HepG2 (cell line): ENCODE data around the gene SESN3. TPM values are rescaled to one million over a fixed set of nuclear protein-coding genes. Genes with fewer than 3 reads are reported as not detected.

Source experiments
- JUN ChIP-seq: sonication (generic); formaldehyde crosslinking; IDR thresholded peaks from 2 replicates; pipeline ENCODE4 v1.4.0; 2020; ENCODE audit warnings: mild to moderate bottlenecking, missing genetic modification reagents
- PBX3 ChIP-seq: sonication (generic); formaldehyde crosslinking; IDR thresholded peaks from 2 replicates; pipeline ENCODE4 v1.8.1; 2023; ENCODE audit warnings: missing genetic modification reagents, inconsistent platforms, borderline replicate concordance
- ZBTB20 ChIP-seq: sonication (generic); formaldehyde crosslinking; IDR thresholded peaks from 2 replicates; pipeline ENCODE4 v1.8.1; 2023; ENCODE audit warnings: missing genetic modification reagents, low read depth, mild to moderate bottlenecking, borderline replicate concordance
- ZFYVE20 ChIP-seq: sonication (generic); formaldehyde crosslinking; IDR thresholded peaks from 2 replicates; pipeline ENCODE4 v1.8.0; 2023; ENCODE audit warnings: low read depth, mild to moderate bottlenecking, moderate library complexity, missing genetic modification reagents, borderline replicate concordance
- polyA plus RNA-seq, 8 experiments: library from polyadenylated mRNA; depleted of rRNA in 3 of 8; stranded (reverse) in 7 of 8; unstranded in 1 of 8; fragments of >200 nt; fragmentation: Illumina TruSeq in 4 of 8; extraction: Trizol in 4 of 8; gene quantifications; 2 replicates each; pipeline versions ENCODE4 v1.2.1 to v1.2.3, GENCODE V29; 2011 to 2016; ENCODE audit warnings: low read depth in 4 of 8, missing spikeins in 1 of 8, mixed read lengths in 1 of 8; ENCODE audit not compliant: insufficient read depth in 1 of 8
- total RNA-seq, 5 experiments: library from RNA; depleted of rRNA; stranded (reverse); fragments of >200 nt; fragmentation: Illumina TruSeq; extraction: Trizol; gene quantifications; 2 replicates each; pipeline ENCODE4 v1.2.3, GENCODE V29; 2016; ENCODE audit warnings: low read depth in 1 of 5
- TF ChIP-seq, protein P1 (sequence below): sonication (generic); formaldehyde crosslinking; IDR thresholded peaks from 2 replicates; pipeline ENCODE4 v1.4.0; 2020; ENCODE audit warnings: mild to moderate bottlenecking, missing genetic modification reagents

SESN3 gene
- total and polyA plus RNA-seq, 2 of the 13 experiments (the other 11 are each of a cell fraction or from before 2014, with no cell fraction given) = 0.53 to 0.86 TPM

DNA sequence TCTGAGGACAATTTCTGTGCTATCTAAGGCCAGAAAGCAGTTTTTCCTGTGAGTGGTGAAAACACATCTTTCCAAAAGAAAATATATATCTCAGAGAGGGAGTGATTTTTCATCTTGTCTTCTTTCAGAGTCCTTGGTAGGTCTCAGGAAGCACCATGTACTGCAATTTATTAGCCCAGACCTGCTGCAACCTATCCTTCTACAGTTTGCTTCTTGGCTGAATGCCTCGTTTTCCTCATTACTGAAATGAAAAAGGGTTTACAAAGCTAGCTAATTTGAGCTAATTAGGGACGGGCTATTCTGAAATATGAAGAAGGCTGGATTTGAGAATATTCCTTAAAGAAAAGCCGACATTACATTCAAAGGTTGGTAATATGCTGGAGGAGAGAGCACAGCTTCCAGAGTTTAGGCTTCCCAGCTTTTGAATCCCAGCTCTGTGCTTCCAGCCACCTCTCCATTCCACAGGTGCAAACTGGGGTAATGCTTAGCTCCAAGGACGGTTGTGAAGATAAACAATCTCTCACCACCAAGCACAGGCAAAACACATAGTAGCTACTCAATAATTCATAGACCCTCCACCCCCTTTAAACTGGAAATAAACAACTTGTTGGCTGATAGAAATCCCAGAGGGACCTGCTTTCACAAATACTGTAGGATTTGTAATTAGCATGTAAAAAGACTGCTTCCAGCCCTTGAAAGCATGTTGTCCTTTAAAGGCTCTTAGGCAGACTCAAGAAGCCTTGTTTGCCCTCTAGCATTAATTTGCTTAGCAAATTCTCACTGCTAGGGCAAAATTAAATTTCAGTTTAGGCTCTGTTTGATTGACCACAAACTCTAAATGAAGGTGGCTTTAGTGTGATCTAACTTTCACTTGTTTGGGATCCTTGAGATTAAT, 24.5 kb upstream of the SESN3 start (continued):
- TF ChIP-seq, protein P1, sequence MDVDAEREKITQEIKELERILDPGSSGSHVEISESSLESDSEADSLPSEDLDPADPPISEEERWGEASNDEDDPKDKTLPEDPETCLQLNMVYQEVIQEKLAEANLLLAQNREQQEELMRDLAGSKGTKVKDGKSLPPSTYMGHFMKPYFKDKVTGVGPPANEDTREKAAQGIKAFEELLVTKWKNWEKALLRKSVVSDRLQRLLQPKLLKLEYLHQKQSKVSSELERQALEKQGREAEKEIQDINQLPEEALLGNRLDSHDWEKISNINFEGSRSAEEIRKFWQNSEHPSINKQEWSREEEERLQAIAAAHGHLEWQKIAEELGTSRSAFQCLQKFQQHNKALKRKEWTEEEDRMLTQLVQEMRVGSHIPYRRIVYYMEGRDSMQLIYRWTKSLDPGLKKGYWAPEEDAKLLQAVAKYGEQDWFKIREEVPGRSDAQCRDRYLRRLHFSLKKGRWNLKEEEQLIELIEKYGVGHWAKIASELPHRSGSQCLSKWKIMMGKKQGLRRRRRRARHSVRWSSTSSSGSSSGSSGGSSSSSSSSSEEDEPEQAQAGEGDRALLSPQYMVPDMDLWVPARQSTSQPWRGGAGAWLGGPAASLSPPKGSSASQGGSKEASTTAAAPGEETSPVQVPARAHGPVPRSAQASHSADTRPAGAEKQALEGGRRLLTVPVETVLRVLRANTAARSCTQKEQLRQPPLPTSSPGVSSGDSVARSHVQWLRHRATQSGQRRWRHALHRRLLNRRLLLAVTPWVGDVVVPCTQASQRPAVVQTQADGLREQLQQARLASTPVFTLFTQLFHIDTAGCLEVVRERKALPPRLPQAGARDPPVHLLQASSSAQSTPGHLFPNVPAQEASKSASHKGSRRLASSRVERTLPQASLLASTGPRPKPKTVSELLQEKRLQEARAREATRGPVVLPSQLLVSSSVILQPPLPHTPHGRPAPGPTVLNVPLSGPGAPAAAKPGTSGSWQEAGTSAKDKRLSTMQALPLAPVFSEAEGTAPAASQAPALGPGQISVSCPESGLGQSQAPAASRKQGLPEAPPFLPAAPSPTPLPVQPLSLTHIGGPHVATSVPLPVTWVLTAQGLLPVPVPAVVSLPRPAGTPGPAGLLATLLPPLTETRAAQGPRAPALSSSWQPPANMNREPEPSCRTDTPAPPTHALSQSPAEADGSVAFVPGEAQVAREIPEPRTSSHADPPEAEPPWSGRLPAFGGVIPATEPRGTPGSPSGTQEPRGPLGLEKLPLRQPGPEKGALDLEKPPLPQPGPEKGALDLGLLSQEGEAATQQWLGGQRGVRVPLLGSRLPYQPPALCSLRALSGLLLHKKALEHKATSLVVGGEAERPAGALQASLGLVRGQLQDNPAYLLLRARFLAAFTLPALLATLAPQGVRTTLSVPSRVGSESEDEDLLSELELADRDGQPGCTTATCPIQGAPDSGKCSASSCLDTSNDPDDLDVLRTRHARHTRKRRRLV (CRISPR knock-in tag) = no peak
- no peak for TF ChIP-seq JUN (CRISPR knock-in tag)
- no peak for TF ChIP-seq ZFYVE20 (CRISPR knock-in tag)
- TF ChIP-seq PBX3 = no peak
- no peak for TF ChIP-seq ZBTB20
